Measurements from ENCODE around the gene XPO6.

DNA sequence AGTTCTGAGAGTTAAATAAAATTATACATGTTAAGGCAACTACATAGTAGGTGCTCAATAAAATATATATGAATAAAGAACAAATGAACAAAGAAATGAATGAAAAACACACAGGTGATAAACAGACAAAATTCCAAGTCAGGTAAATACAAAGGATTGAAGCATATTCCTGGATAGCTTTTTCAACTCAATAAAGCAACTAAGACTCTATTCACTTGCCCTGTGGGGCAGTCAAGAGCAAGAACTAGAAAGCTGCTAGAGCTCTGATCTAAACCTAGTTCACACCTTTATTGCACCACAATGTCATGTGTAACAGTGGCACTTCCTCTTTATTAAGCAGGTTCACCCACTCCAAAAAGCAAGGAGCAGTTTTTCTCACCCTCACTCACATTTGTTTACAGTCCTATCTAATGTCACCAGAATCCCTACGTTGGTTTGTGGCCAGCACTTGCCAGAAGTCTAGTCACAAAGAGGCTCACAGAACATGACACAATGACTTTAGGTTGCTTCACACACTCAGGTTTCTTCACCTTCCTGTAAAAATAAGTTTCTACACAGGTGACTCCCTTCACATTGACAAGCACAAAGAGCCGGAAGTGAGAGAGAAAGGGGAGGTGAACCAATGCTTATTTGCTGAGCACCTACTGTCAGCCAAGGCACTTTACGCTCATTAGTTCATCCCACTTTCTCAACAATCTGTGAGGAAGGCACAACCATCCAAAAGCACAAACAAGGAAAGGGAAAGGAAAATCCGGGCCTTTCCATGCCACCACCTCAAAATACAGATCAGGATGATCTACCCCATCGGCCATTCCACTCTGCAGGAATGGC, 70.8 kb downstream of the XPO6 start:
- TF ChIP-seq, protein P1, sequence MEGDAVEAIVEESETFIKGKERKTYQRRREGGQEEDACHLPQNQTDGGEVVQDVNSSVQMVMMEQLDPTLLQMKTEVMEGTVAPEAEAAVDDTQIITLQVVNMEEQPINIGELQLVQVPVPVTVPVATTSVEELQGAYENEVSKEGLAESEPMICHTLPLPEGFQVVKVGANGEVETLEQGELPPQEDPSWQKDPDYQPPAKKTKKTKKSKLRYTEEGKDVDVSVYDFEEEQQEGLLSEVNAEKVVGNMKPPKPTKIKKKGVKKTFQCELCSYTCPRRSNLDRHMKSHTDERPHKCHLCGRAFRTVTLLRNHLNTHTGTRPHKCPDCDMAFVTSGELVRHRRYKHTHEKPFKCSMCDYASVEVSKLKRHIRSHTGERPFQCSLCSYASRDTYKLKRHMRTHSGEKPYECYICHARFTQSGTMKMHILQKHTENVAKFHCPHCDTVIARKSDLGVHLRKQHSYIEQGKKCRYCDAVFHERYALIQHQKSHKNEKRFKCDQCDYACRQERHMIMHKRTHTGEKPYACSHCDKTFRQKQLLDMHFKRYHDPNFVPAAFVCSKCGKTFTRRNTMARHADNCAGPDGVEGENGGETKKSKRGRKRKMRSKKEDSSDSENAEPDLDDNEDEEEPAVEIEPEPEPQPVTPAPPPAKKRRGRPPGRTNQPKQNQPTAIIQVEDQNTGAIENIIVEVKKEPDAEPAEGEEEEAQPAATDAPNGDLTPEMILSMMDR (IDR thresholded peaks at IDR 0.05; ENCODE audit: insufficient read depth, low read length) = no peak
- TF ChIP-seq SPI1 (IDR thresholded peaks at IDR 0.05; ENCODE audit: borderline replicate concordance, low read depth) = peak; percentile 93

Data from HL-60 (cell line).